PFSK-1 (cell line): ENCODE measurements around the gene PPFIA4.

ENCODE experiments used
- FOXP2 ChIP-seq: optimal IDR thresholded peaks from 2 replicates; pipeline ENCODE3; 2011; ENCODE audit warnings: borderline replicate concordance, control low read depth, inconsistent platforms; ENCODE audit not compliant: insufficient read depth; ENCODE audit errors: extremely low read length, extremely low read depth
- POLR2AphosphoS5 ChIP-seq: IDR thresholded peaks from 2 replicates; pipeline ENCODE4 v1.6.1; 2012; ENCODE audit warnings: low read depth, mild to moderate bottlenecking, control low read depth, low read length, moderate library complexity
- SIN3A ChIP-seq: IDR thresholded peaks from 2 replicates; pipeline ENCODE4 v1.6.1; 2012; ENCODE audit warnings: mild to moderate bottlenecking, low read length, moderate library complexity, borderline replicate concordance; ENCODE audit not compliant: insufficient read depth
- TAF1 ChIP-seq: IDR thresholded peaks from 2 replicates; pipeline ENCODE4 v1.6.1; 2012; ENCODE audit warnings: low read length, control low read depth, borderline replicate concordance; ENCODE audit not compliant: insufficient read depth
- TF ChIP-seq, protein P1 (sequence below), 2 experiments: IDR thresholded peaks; 2 replicates each; pipeline versions ENCODE4 v1.6.1 to v1.8.0; 2011 to 2012; ENCODE audit warnings: low read depth in 2 of 2, low read length in 2 of 2, control low read depth in 1 of 2, inconsistent platforms in 1 of 2, mild to moderate bottlenecking in 1 of 2, moderate library complexity in 1 of 2; ENCODE audit not compliant: insufficient read depth in 1 of 2

The PPFIA4 gene

DNA sequence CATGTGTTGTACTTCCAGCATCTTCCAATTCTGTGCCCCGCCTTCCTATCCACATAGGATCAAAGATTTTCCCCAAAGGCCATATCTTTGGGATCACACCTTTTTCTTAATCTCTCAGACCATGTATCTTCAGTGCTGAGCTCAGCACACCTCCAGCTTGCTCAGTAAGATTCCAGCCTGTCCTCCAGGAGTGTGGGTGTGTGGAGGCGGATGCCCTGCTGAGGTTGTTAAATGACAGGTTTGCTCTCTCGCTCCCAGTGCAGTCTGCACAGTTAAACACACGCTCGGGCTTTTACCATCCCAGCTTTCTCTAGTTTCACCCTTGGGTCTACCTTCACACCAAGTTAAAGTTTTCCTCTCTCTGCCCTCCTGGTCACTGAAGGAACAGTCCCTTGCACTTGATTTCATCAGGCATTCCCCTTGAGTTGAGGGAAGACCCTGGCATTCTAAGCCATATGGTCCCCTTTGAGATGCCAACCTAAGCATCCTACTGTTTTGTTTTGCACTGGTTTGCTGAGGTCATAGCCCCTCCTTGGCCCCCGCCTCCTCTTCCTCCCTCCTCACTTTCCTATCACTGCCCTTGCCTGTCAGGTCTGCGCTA is 45.8 kb downstream of the PPFIA4 start:
- no peak for TF ChIP-seq TAF1
- TF ChIP-seq FOXP2, result no peak
- TF ChIP-seq, protein P1, sequence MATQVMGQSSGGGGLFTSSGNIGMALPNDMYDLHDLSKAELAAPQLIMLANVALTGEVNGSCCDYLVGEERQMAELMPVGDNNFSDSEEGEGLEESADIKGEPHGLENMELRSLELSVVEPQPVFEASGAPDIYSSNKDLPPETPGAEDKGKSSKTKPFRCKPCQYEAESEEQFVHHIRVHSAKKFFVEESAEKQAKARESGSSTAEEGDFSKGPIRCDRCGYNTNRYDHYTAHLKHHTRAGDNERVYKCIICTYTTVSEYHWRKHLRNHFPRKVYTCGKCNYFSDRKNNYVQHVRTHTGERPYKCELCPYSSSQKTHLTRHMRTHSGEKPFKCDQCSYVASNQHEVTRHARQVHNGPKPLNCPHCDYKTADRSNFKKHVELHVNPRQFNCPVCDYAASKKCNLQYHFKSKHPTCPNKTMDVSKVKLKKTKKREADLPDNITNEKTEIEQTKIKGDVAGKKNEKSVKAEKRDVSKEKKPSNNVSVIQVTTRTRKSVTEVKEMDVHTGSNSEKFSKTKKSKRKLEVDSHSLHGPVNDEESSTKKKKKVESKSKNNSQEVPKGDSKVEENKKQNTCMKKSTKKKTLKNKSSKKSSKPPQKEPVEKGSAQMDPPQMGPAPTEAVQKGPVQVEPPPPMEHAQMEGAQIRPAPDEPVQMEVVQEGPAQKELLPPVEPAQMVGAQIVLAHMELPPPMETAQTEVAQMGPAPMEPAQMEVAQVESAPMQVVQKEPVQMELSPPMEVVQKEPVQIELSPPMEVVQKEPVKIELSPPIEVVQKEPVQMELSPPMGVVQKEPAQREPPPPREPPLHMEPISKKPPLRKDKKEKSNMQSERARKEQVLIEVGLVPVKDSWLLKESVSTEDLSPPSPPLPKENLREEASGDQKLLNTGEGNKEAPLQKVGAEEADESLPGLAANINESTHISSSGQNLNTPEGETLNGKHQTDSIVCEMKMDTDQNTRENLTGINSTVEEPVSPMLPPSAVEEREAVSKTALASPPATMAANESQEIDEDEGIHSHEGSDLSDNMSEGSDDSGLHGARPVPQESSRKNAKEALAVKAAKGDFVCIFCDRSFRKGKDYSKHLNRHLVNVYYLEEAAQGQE (IDR thresholded peaks at IDR 0.05; ENCODE audit: insufficient read depth in 1 of 2, low read depth in 2 of 2, low read length in 2 of 2), result no peak
- TF ChIP-seq POLR2AphosphoS5, result no peak
- TF ChIP-seq SIN3A, result no peak

DNA sequence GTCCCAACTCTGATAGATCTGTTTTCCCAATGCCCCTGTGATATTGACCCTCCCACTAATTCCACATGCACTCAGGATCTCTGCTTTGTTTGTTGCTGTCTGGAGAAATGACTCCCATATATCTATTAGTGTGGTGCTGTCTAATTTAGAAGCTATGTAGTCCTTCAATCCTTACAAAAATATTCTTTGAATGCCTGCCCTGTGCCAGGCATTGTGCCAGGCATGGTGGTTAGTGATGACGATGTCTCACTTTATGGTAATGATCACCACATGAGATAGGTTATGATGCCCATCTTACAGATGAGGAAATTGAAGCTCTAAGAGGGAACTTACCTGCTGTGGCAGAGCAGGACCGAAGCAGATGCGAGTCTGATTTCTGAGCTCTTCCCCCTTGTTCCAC is 46.6 kb downstream of the PPFIA4 start:
- TF ChIP-seq SIN3A (no peak), POLR2AphosphoS5 (no peak), TAF1 (no peak), FOXP2 (no peak)
- TF ChIP-seq, protein P1 (IDR thresholded peaks at IDR 0.05; ENCODE audit: insufficient read depth in 1 of 2, low read depth in 2 of 2, low read length in 2 of 2), result no peak

DNA sequence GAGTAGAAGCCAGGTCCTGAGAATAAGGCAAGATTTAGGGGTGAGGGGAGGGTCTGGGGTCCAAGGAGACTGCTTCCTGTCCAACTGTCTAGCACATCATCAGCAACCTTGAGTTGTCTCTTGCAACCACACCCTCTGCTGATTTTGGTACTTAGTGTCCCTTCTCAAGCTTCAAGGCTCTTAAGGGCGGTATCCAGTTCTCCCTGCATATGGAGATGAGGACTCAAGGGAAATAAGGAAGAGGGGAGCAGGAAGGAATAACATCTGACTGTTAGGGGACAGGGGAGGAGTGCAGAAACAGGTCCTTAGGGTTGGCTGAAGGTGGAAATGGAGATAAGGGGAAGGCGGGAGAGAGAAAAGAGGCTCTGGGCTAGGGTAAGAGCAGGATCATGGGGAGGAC is 47.2 kb downstream of the PPFIA4 start:
- TF ChIP-seq POLR2AphosphoS5 (no peak), TAF1 (no peak), SIN3A (no peak), FOXP2 (no peak)
- TF ChIP-seq, protein P1 (IDR thresholded peaks at IDR 0.05; ENCODE audit: insufficient read depth in 1 of 2, low read depth in 2 of 2, low read length in 2 of 2), result no peak

DNA sequence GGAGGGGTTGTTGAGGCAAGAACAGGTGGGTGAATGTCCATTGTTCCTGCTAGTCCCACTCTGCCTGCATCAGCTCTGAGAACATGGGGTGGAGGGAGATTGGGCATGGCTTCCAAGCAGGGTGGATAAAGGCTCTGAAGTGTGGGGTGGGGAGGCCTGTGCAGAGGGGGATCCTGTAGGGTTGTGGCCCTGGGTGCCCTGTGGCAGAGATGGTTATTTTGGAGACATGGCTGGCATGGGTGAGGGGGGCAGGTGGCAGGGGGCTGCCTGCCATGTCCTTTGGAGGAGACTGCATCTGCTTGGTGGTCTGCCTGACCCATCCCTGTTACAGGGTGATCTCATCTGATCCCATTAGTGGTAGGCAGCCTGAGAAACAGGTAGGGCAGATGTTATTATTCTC is 48.3 kb downstream of the PPFIA4 start:
- TF ChIP-seq TAF1 (no peak), POLR2AphosphoS5 (no peak), FOXP2 (no peak), SIN3A (no peak)
- TF ChIP-seq, protein P1 (IDR thresholded peaks at IDR 0.05; ENCODE audit: insufficient read depth in 1 of 2, low read depth in 2 of 2, low read length in 2 of 2), result no peak
